ENCODE data around the gene THRB.

The THRB gene

DNA sequence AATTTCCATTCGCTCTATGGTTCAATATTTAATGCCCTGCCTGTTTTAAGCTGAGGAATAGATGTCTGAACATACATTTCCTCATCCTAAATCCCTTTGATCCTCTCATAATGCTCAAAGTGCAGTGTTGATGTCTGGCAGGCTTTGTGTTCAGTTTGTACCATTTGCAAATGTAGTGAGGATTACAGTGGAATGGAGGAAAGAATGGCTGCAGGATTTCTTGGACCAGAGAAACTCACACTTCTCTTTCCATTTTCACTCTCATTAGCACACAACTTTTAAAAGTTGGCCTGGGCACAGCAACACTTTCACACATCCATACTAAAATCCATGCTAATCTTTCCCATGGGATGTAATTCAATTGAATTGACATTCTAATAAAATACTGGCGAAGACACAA, 28.6 kb upstream of the THRB start:
- Histone ChIP-seq H2BK5ac (ENCODE audit: low read length) (no peak overlapping the region), H2BK120ac (ENCODE audit: low read depth, low read length) (no peak overlapping the region), H3K4me1 (ENCODE audit: control insufficient read depth in 2 of 2, insufficient read depth in 1 of 2, low read depth in 1 of 2, low read length in 2 of 2) (peaks cover 0 to 5% of the 10 kb centered on the region in 2 donors), H2BK15ac (ENCODE audit: low read length) (no peak overlapping the region), H2BK12ac (ENCODE audit: low read length) (no peak overlapping the region), H3K79me1 (ENCODE audit: low read depth, low read length) (no peaks in the 10 kb centered on the region), H3K27me3 (ENCODE audit: control insufficient read depth in 3 of 3, insufficient read depth in 3 of 3, low read depth in 1 of 3, low read length in 3 of 3) (peaks cover 0 to 72% (median 44%) of the 10 kb centered on the region in 3 experiments), H4K91ac (ENCODE audit: low read depth, low read length, poor library complexity) (no peak overlapping the region), H4K8ac (ENCODE audit: low read depth, low read length) (no peak overlapping the region), H3K14ac (ENCODE audit: low read length) (no peak overlapping the region), H3K9me3 (replicated peaks in 1 of 2; ENCODE audit: control insufficient read depth in 2 of 2, insufficient read depth in 1 of 2, low read depth in 1 of 2, low read length in 2 of 2) (peaks cover 0 to 2% of the 10 kb centered on the region in 2 donors), H3K4ac (ENCODE audit: low read length) (no peak overlapping the region), H3K23ac (ENCODE audit: low read depth, low read length, poor library complexity) (no peak overlapping the region), H2AK5ac (ENCODE audit: low read depth, low read length) (no peak overlapping the region), H3K9ac (ENCODE audit: low read depth, low read length, poor library complexity) (no peak overlapping the region), H3K18ac (ENCODE audit: low read length) (no peak overlapping the region), H3K4me2 (ENCODE audit: insufficient read depth, low read length, poor library complexity, severe bottlenecking) (no peak overlapping the region), H3K36me3 (replicated peaks in 1 of 2; ENCODE audit: control insufficient read depth in 2 of 2, insufficient read depth in 2 of 2, low read length in 2 of 2) (no peaks in the 10 kb centered on the region), H2AFZ (ENCODE audit: low read length) (no peak overlapping the region), H3K4me3 (ENCODE audit: low read length in 2 of 2) (no peak overlapping the region), H3K27ac (replicated peaks; ENCODE audit: low read length) (no peak overlapping the region)
- DNase-seq (ENCODE audit: low spot score) = no peak
- WGBS, 2 donors (ENCODE audit: extremely low coverage in 2 of 2, insufficient read length in 2 of 2, insufficient replicate concordance in 1 of 2) = no CpG with 5 or more reads among the region's 2 CpGs

GRCh38 chr3:24522146-24522579, 27.5 kb upstream of the THRB start:
- H3K79me1 ChIP-seq (ENCODE audit: low read depth, low read length) = no peaks in the 10 kb centered on the region
- H2BK15ac ChIP-seq (ENCODE audit: low read length) = no peak overlapping the region
- no peak overlapping the region for H3K4ac ChIP-seq (ENCODE audit: low read length)
- peaks cover 0 to 75% (median 44%) of the 10 kb centered on the region in 3 experiments for H3K27me3 ChIP-seq (ENCODE audit: control insufficient read depth in 3 of 3, insufficient read depth in 3 of 3, low read depth in 1 of 3, low read length in 3 of 3)
- no peak overlapping the region for H2BK120ac ChIP-seq (ENCODE audit: low read depth, low read length)
- H3K27ac ChIP-seq (replicated peaks; ENCODE audit: low read length) = no peak overlapping the region
- peak overlapping the region; percentile 75 for H3K4me2 ChIP-seq (ENCODE audit: insufficient read depth, low read length, poor library complexity, severe bottlenecking)
- peak overlapping the region; percentile 22 to 81 for H3K4me3 ChIP-seq (ENCODE audit: low read length in 2 of 2)
- no peak overlapping the region for H4K91ac ChIP-seq (ENCODE audit: low read depth, low read length, poor library complexity)
- H3K9ac ChIP-seq (ENCODE audit: low read depth, low read length, poor library complexity) = no peak overlapping the region
- H4K8ac ChIP-seq (ENCODE audit: low read depth, low read length) = no peak overlapping the region
- no CpG with 5 or more reads among the region's 16 CpGs for WGBS, 2 donors (ENCODE audit: extremely low coverage in 2 of 2, insufficient read length in 2 of 2, insufficient replicate concordance in 1 of 2)
- peaks cover 0 to 2% of the 10 kb centered on the region in 2 donors for H3K9me3 ChIP-seq (replicated peaks in 1 of 2; ENCODE audit: control insufficient read depth in 2 of 2, insufficient read depth in 1 of 2, low read depth in 1 of 2, low read length in 2 of 2)
- no peak overlapping the region for H3K14ac ChIP-seq (ENCODE audit: low read length)
- H2BK5ac ChIP-seq (ENCODE audit: low read length) = no peak overlapping the region
- H3K23ac ChIP-seq (ENCODE audit: low read depth, low read length, poor library complexity) = no peak overlapping the region
- DNase-seq (ENCODE audit: low spot score) = peak; percentile 15
- no peak overlapping the region for H2BK12ac ChIP-seq (ENCODE audit: low read length)
- peak overlapping the region; percentile 97 for H2AFZ ChIP-seq (ENCODE audit: low read length)
- no peak overlapping the region for H2AK5ac ChIP-seq (ENCODE audit: low read depth, low read length)
- peaks cover 0 to 5% of the 10 kb centered on the region in 2 donors for H3K4me1 ChIP-seq (ENCODE audit: control insufficient read depth in 2 of 2, insufficient read depth in 1 of 2, low read depth in 1 of 2, low read length in 2 of 2)
- no peak overlapping the region for H3K18ac ChIP-seq (ENCODE audit: low read length)
- no peaks in the 10 kb centered on the region for H3K36me3 ChIP-seq (replicated peaks in 1 of 2; ENCODE audit: control insufficient read depth in 2 of 2, insufficient read depth in 2 of 2, low read length in 2 of 2)

- Histone ChIP-seq H3K79me1 (ENCODE audit: low read depth, low read length) (no peaks in the 10 kb centered on the region), H3K36me3 (replicated peaks in 1 of 2; ENCODE audit: control insufficient read depth in 2 of 2, insufficient read depth in 2 of 2, low read length in 2 of 2) (no peaks in the 10 kb centered on the region), H2AK5ac (ENCODE audit: low read depth, low read length) (no peak overlapping the region), H4K91ac (ENCODE audit: low read depth, low read length, poor library complexity) (no peak overlapping the region), H2BK12ac (ENCODE audit: low read length) (no peak overlapping the region), H3K4ac (ENCODE audit: low read length) (no peak overlapping the region), H3K27ac (replicated peaks; ENCODE audit: low read length) (no peak overlapping the region), H3K9me3 (replicated peaks in 1 of 2; ENCODE audit: control insufficient read depth in 2 of 2, insufficient read depth in 1 of 2, low read depth in 1 of 2, low read length in 2 of 2) (peaks cover 0 to 2% of the 10 kb centered on the region in 2 donors), H3K4me2 (ENCODE audit: insufficient read depth, low read length, poor library complexity, severe bottlenecking) (peak overlapping the region; percentile 75), H4K8ac (ENCODE audit: low read depth, low read length) (no peak overlapping the region), H3K27me3 (ENCODE audit: control insufficient read depth in 3 of 3, insufficient read depth in 3 of 3, low read depth in 1 of 3, low read length in 3 of 3) (peaks cover 0 to 75% (median 44%) of the 10 kb centered on the region in 3 experiments), H3K18ac (ENCODE audit: low read length) (peak overlapping the region; percentile 46), H3K4me1 (ENCODE audit: control insufficient read depth in 2 of 2, insufficient read depth in 1 of 2, low read depth in 1 of 2, low read length in 2 of 2) (peaks cover 0 to 5% of the 10 kb centered on the region in 2 donors), H2BK120ac (ENCODE audit: low read depth, low read length) (no peak overlapping the region), H2BK15ac (ENCODE audit: low read length) (no peak overlapping the region), H3K4me3 (ENCODE audit: low read length in 2 of 2) (peak overlapping the region; percentile 22 to 81), H2AFZ (ENCODE audit: low read length) (peak overlapping the region; percentile 97), H3K9ac (ENCODE audit: low read depth, low read length, poor library complexity) (peak overlapping the region; percentile 45), H3K14ac (ENCODE audit: low read length) (no peak overlapping the region), H2BK5ac (ENCODE audit: low read length) (no peak overlapping the region), H3K23ac (ENCODE audit: low read depth, low read length, poor library complexity) (peak overlapping the region; percentile 29)
- no CpG with 5 or more reads among the region's 79 CpGs for WGBS, 2 donors (ENCODE audit: extremely low coverage in 2 of 2, insufficient read length in 2 of 2, insufficient replicate concordance in 1 of 2)
- DNase-seq (ENCODE audit: low spot score) = peak; percentile 33
These were observed 26.9 kb upstream of the THRB start for GRCh38 chr3:24521420-24522145.

DNA sequence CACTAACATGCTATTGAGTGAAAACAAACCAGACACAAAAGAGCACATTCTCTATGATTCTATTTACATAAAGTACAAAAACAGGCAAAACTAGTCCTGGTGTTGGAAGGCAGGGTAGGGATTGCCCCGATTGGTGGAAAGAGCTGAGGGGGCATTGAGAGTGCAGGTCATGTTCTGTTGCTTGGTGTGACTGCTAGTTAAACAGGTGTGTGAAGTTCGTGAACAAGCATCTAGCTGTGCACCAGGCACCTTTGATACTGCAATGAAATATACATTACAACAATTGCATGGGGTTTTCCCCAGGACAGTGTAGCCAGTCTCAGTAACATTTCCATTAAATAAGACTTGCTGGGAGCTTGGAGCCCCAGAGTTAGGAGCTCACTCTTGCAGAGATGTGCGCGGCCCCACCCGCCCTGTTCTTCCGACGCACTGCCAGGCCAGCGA, 26.3 kb upstream of the THRB start:
- Histone ChIP-seq H2AFZ (ENCODE audit: low read length) (peak overlapping the region; percentile 97), H2BK12ac (ENCODE audit: low read length) (no peak overlapping the region), H3K27ac (replicated peaks; ENCODE audit: low read length) (no peak overlapping the region), H4K8ac (ENCODE audit: low read depth, low read length) (no peak overlapping the region), H3K79me1 (ENCODE audit: low read depth, low read length) (no peaks in the 10 kb centered on the region), H2BK15ac (ENCODE audit: low read length) (no peak overlapping the region), H3K23ac (ENCODE audit: low read depth, low read length, poor library complexity) (no peak overlapping the region), H3K4me3 (ENCODE audit: low read length in 2 of 2) (peak overlapping the region; percentile 22 to 81), H2BK120ac (ENCODE audit: low read depth, low read length) (no peak overlapping the region), H3K4me1 (ENCODE audit: control insufficient read depth in 2 of 2, insufficient read depth in 1 of 2, low read depth in 1 of 2, low read length in 2 of 2) (peaks cover 0 to 5% of the 10 kb centered on the region in 2 donors), H2AK5ac (ENCODE audit: low read depth, low read length) (no peak overlapping the region), H4K91ac (ENCODE audit: low read depth, low read length, poor library complexity) (no peak overlapping the region), H3K27me3 (ENCODE audit: control insufficient read depth in 3 of 3, insufficient read depth in 3 of 3, low read depth in 1 of 3, low read length in 3 of 3) (peaks cover 0 to 77% (median 44%) of the 10 kb centered on the region in 3 experiments), H2BK5ac (ENCODE audit: low read length) (no peak overlapping the region), H3K9ac (ENCODE audit: low read depth, low read length, poor library complexity) (no peak overlapping the region), H3K14ac (ENCODE audit: low read length) (no peak overlapping the region), H3K9me3 (replicated peaks in 1 of 2; ENCODE audit: control insufficient read depth in 2 of 2, insufficient read depth in 1 of 2, low read depth in 1 of 2, low read length in 2 of 2) (peaks cover 0 to 2% of the 10 kb centered on the region in 2 donors), H3K4ac (ENCODE audit: low read length) (no peak overlapping the region), H3K36me3 (replicated peaks in 1 of 2; ENCODE audit: control insufficient read depth in 2 of 2, insufficient read depth in 2 of 2, low read length in 2 of 2) (no peaks in the 10 kb centered on the region), H3K4me2 (ENCODE audit: insufficient read depth, low read length, poor library complexity, severe bottlenecking) (peak overlapping the region; percentile 75), H3K18ac (ENCODE audit: low read length) (peak overlapping the region; percentile 46)
- WGBS, 2 donors (ENCODE audit: extremely low coverage in 2 of 2, insufficient read length in 2 of 2, insufficient replicate concordance in 1 of 2) = no CpG with 5 or more reads among the region's 8 CpGs
- DNase-seq (ENCODE audit: low spot score) = no peak
